Peyer's patch (tissue), 4 donors: ENCODE data around the gene WWOX.

Source experiments
- POLR2A ChIP-seq, 2 donors: fragments of 450-650 bp; IDR thresholded peaks; one replicate each; pipeline ENCODE4 v1.5.1; 2017; ENCODE audit warnings: antibody characterized with exemption in 2 of 2, mild to moderate bottlenecking in 2 of 2, moderate library complexity in 2 of 2
- TF ChIP-seq, protein P1 (sequence below), 6 experiments: fragments of 450-650 bp in 4 of 6; fragments of 200-600 bp in 2 of 6; sonication (generic) in 1 of 6; IDR thresholded peaks; one replicate each; pipeline ENCODE4 v1.5.1; 2017 to 2019; ENCODE audit warnings: antibody characterized with exemption in 6 of 6, mild to moderate bottlenecking in 3 of 6, moderate library complexity in 1 of 6

DNA sequence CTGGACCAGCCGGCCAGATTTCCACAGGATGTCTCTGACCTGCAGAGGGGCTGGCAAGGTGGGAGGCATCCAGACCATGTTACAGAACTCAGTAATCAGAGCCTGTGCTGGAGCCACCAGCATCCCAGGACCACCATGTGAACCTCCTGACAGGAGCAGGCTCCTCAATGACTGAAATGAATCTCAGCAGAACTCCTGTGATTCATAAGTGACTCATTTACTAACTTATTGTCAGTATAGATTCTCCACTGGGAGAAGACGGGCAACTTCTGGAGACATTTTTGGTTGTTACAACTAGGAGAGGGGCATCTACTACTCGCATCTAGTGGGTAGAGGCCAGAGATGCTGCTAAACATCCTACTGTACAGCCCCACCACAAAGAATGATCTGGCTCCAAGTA is 3.1 kb upstream of the WWOX start:
- TF ChIP-seq, protein P1, sequence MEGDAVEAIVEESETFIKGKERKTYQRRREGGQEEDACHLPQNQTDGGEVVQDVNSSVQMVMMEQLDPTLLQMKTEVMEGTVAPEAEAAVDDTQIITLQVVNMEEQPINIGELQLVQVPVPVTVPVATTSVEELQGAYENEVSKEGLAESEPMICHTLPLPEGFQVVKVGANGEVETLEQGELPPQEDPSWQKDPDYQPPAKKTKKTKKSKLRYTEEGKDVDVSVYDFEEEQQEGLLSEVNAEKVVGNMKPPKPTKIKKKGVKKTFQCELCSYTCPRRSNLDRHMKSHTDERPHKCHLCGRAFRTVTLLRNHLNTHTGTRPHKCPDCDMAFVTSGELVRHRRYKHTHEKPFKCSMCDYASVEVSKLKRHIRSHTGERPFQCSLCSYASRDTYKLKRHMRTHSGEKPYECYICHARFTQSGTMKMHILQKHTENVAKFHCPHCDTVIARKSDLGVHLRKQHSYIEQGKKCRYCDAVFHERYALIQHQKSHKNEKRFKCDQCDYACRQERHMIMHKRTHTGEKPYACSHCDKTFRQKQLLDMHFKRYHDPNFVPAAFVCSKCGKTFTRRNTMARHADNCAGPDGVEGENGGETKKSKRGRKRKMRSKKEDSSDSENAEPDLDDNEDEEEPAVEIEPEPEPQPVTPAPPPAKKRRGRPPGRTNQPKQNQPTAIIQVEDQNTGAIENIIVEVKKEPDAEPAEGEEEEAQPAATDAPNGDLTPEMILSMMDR (IDR thresholded peaks at IDR 0.05), result no peak
- no peak for TF ChIP-seq POLR2A (IDR thresholded peaks at IDR 0.05)
